Suprapubic skin (tissue), 3 donors: ENCODE measurements around the gene CBL.

Experiments used
- CTCF ChIP-seq, 2 donors: fragments of 200-600 bp in 1 of 2; fragments of 450-650 bp in 1 of 2; sonication (generic) in 1 of 2; IDR thresholded peaks; one replicate each; pipeline ENCODE4 v1.5.1; 2016 to 2019; ENCODE audit warnings: antibody characterized with exemption in 2 of 2, mild to moderate bottlenecking in 1 of 2, moderate library complexity in 1 of 2
- EP300 ChIP-seq: sonication (generic); formaldehyde crosslinking; IDR thresholded peaks from one replicate; pipeline ENCODE4 v1.6.1; 2017; ENCODE audit warnings: antibody characterized with exemption

DNA sequence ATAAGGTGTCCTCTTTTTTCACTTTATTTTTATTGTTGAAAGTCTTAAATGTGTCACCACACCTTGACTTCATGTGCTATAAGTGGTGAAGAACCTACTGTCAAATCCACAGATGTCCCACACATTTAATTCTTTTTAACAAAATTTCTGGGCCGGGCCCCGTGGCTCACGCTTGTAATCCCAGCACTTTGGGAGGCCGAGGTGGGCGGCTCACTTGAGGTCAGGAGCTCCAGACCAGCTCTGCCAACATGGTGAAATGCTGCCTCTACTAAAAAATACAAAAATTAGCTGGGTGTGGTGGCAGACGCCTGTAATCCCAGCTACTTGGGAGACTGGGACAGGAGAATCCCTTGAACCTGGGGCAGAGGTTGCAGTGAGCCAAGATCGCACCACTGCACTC lies 3.0 kb downstream of the CBL start:
- TF ChIP-seq CTCF (IDR thresholded peaks at IDR 0.05) (no peak), EP300 (no peak)
